HPDE6-E6E7 (cell line): ENCODE measurements around the gene C5AR2.
A peak's percentile ranks its signal among the peaks of the same experiment; 100 is the strongest.
"Not testable (repeated sequence)": the region's sequence is repeated elsewhere in the genome, so short reads cannot be mapped to it uniquely, and the experiment has no call there.

Experiments
- DNase-seq: peaks from one replicate; pipeline ENCODE4 v3.0.0; 2011; ENCODE audit warnings: missing footprints; ENCODE audit errors: extremely low spot score

Gene C5AR2

GRCh38 chr19:47323872-47324271 is 8.1 kb upstream of the C5AR2 start:
- DNase-seq: no peak

GRCh38 chr19:47324502-47324901 is 7.5 kb upstream of the C5AR2 start:
- no peak for DNase-seq

GRCh38 chr19:47330466-47330869 is 1.5 kb upstream of the C5AR2 start:
- DNase-seq: no peak

- DNase-seq: no peak
These were observed 485 bp upstream of the C5AR2 start for GRCh38 chr19:47331490-47331889.

GRCh38 chr19:47336765-47337718 is 5.1 kb downstream of the C5AR2 start:
- DNase-seq: not testable (repeated sequence)

GRCh38 chr19:47339196-47339880 is 7.4 kb downstream of the C5AR2 start:
- DNase-seq: no peak

GRCh38 chr19:47340477-47341208 is 8.7 kb downstream of the C5AR2 start:
- DNase-seq: no peak

- no peak for DNase-seq
These were observed 9.8 kb downstream of the C5AR2 start for GRCh38 chr19:47341734-47342133.

GRCh38 chr19:47343194-47343802 is 11.3 kb downstream of the C5AR2 start:
- no peak for DNase-seq

- no peak for DNase-seq
These were observed 12.4 kb downstream of the C5AR2 start for GRCh38 chr19:47344425-47344824.

GRCh38 chr19:47346024-47346423 is 14.0 kb downstream of the C5AR2 start:
- DNase-seq: not testable (repeated sequence)

GRCh38 chr19:47348819-47349795 is 17.1 kb downstream of the C5AR2 start, which contains the start of gene DHX34:
DHX34 (plus strand) TSS chr19:47349315; CDS start chr19:47353031, 3,716 bp downstream.
- DNase-seq: peak; percentile 99

- DNase-seq: no peak
These were observed 18.7 kb downstream of the C5AR2 start for GRCh38 chr19:47350630-47351029.

GRCh38 chr19:47351548-47351947 is 19.6 kb downstream of the C5AR2 start:
- DNase-seq: no peak

- DNase-seq: no peak
These were observed 20.1 kb downstream of the C5AR2 start for GRCh38 chr19:47352095-47352494.

GRCh38 chr19:47353307-47353712 is 21.3 kb downstream of the C5AR2 start:
- no peak for DNase-seq

- no peak for DNase-seq
These were observed 24.9 kb downstream of the C5AR2 start for GRCh38 chr19:47356900-47357299.

- DNase-seq: no peak
These were observed 26.1 kb downstream of the C5AR2 start for GRCh38 chr19:47357788-47358680.

GRCh38 chr19:47358936-47359335 is 27.0 kb downstream of the C5AR2 start:
- no peak for DNase-seq
